OCI-LY3 (cell line): ENCODE measurements around the gene DNAJC5.

ENCODE experiments used
- EZH2phosphoT487 ChIP-seq: fragments of 200-600 bp; shearing (Covaris generic); IDR thresholded peaks from 2 replicates; pipeline ENCODE4 v1.6.1; 2018; ENCODE audit warnings: antibody characterized with exemption, mixed run types, low read depth
- TF ChIP-seq, protein P1 (sequence below): fragments of 200-600, 300-600 bp; sonication (generic); IDR thresholded peaks from 2 replicates; pipeline ENCODE4 v1.5.1; 2014; ENCODE audit warnings: antibody characterized with exemption, low read length, low read depth

GRCh38 chr20:63964412-63964811 lies 69.5 kb downstream of the DNAJC5 start:
- TF ChIP-seq, protein P1, sequence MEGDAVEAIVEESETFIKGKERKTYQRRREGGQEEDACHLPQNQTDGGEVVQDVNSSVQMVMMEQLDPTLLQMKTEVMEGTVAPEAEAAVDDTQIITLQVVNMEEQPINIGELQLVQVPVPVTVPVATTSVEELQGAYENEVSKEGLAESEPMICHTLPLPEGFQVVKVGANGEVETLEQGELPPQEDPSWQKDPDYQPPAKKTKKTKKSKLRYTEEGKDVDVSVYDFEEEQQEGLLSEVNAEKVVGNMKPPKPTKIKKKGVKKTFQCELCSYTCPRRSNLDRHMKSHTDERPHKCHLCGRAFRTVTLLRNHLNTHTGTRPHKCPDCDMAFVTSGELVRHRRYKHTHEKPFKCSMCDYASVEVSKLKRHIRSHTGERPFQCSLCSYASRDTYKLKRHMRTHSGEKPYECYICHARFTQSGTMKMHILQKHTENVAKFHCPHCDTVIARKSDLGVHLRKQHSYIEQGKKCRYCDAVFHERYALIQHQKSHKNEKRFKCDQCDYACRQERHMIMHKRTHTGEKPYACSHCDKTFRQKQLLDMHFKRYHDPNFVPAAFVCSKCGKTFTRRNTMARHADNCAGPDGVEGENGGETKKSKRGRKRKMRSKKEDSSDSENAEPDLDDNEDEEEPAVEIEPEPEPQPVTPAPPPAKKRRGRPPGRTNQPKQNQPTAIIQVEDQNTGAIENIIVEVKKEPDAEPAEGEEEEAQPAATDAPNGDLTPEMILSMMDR = no peak
- TF ChIP-seq EZH2phosphoT487 = no peak
